ENCODE data around the gene OR2H2.

GRCh38 chr6:29552512-29553051 lies 32.3 kb upstream of the OR2H2 start:
- TF ChIP-seq ZNF24 (tag by site-specific recombination; IDR thresholded peaks at IDR 0.05): no peak
- TF ChIP-seq, protein P1, sequence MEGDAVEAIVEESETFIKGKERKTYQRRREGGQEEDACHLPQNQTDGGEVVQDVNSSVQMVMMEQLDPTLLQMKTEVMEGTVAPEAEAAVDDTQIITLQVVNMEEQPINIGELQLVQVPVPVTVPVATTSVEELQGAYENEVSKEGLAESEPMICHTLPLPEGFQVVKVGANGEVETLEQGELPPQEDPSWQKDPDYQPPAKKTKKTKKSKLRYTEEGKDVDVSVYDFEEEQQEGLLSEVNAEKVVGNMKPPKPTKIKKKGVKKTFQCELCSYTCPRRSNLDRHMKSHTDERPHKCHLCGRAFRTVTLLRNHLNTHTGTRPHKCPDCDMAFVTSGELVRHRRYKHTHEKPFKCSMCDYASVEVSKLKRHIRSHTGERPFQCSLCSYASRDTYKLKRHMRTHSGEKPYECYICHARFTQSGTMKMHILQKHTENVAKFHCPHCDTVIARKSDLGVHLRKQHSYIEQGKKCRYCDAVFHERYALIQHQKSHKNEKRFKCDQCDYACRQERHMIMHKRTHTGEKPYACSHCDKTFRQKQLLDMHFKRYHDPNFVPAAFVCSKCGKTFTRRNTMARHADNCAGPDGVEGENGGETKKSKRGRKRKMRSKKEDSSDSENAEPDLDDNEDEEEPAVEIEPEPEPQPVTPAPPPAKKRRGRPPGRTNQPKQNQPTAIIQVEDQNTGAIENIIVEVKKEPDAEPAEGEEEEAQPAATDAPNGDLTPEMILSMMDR (tag by site-specific recombination; IDR thresholded peaks at IDR 0.05): no peak
- TF ChIP-seq ZNF223 (tag by site-specific recombination; IDR thresholded peaks at IDR 0.05): no peak
